ENCODE data around the gene FAM163A.
"Not testable (repeated sequence)": the region's sequence is repeated elsewhere in the genome, so short reads cannot be mapped to it uniquely, and the experiment has no call there.

FAM163A gene

GRCh38 chr1:179794669-179795068 lies 51.6 kb downstream of the FAM163A start:
- peak; percentile 41 for DNase-seq

GRCh38 chr1:179798213-179798863 lies 55.2 kb downstream of the FAM163A start:
- DNase-seq, result no peak

DNA sequence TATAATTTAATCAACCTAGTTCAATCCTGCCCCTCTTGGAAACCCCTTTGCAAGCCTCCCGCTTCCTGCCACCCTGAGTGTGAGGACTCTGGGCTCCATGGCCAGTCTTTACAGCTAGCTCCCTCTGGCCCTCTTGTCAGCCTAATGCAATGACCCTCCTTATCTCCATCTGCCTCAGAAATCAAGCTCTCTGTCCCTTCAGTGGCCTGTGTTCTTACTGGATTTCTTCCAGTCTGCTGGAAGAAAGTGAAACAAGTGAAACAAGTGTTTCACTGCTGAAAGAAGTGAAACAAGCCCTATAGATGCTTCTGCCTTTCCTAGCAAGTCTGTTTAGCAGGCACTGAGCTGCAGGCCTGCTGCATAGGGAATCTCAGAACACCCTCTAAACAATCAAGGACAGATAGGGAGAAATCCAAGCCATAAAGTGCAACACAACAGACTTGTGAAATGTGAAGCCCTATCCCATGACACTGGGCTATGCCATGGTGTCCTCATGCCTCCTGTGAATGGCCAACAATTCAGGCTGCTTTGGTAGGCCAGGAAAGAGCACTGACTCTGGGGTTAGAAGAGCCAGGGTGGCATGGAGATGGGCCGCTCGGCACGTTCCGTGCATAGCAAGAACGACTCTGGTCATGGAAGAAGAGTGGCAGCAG lies 55.9 kb downstream of the FAM163A start:
- DNase-seq, result no peak

DNA sequence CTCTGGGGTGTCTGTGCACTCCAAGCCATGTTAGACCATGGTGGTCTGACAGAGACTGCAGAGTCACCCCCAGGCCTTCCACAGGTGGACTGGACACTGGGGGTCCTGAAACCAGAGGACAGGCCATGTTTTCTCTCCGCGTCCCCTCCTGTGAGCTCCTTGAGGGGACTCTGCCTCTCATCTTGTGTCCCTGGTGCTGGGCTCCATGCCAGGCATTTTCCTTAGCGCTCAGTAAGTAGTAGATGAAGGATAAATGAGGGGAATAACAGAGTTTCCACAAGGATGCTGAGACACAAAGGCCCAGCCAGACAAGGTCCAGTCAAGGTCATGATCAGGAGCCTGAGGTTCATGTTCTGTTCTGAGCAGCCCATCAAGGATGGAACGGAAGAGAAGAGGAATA lies 57.4 kb downstream of the FAM163A start:
- no peak for DNase-seq

DNA sequence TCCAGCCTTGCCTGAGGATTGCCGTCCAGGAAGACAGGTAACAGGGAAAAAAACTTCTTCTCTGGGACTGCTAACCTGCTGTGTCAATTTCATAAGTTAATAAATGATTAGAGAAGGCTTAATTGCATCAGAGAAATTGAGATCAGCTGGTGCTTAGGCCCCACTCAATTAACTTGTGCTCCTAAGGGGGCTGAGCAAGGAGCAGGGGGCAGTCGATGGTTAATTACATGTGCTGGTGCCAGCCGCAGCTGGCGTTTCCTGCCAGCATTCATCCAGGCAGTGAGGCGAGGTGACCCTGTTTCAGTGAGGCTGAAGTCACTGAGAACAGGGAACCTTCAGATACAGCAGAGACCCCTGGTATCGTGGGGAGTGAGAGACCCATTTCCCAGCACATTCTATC lies 60.0 kb downstream of the FAM163A start:
- no peak for DNase-seq

- DNase-seq, result no peak
Observed at GRCh38 chr1:179803918-179804317, 60.8 kb downstream of the FAM163A start.

DNA sequence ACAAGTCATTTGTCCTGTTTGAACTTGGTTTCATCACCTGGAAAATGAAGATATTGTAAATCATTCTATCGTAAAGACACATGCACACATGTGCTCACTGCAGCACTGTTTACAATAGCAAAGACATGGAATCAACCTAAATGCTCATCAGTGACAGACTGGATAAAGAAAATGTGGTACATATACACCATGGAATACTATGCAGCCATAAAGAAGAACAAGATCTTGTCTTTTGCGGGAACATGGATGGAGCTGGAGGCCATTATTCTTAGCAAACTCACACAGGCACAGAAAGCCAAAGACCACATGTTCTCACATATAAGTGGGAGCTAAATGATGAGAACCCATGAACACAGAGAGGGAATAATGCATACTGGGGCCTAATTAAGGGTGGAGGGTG lies 61.3 kb downstream of the FAM163A start:
- DNase-seq, result not testable (repeated sequence)

- no peak for DNase-seq
Observed at GRCh38 chr1:179805291-179806195, 62.5 kb downstream of the FAM163A start.

GRCh38 chr1:179806333-179806732 lies 63.2 kb downstream of the FAM163A start:
- DNase-seq, result no peak

- DNase-seq, result no peak
Observed at GRCh38 chr1:179807291-179807690, 64.2 kb downstream of the FAM163A start.

GRCh38 chr1:179807691-179808485 lies 64.8 kb downstream of the FAM163A start:
- DNase-seq, result peak; percentile 24

GRCh38 chr1:179808503-179808902 lies 65.4 kb downstream of the FAM163A start:
- DNase-seq, result no peak

- peak; percentile 61 for DNase-seq
Observed at GRCh38 chr1:179809506-179810366, 66.6 kb downstream of the FAM163A start.

- no peak for DNase-seq
Observed at GRCh38 chr1:179810367-179810715, 67.2 kb downstream of the FAM163A start.

DNA sequence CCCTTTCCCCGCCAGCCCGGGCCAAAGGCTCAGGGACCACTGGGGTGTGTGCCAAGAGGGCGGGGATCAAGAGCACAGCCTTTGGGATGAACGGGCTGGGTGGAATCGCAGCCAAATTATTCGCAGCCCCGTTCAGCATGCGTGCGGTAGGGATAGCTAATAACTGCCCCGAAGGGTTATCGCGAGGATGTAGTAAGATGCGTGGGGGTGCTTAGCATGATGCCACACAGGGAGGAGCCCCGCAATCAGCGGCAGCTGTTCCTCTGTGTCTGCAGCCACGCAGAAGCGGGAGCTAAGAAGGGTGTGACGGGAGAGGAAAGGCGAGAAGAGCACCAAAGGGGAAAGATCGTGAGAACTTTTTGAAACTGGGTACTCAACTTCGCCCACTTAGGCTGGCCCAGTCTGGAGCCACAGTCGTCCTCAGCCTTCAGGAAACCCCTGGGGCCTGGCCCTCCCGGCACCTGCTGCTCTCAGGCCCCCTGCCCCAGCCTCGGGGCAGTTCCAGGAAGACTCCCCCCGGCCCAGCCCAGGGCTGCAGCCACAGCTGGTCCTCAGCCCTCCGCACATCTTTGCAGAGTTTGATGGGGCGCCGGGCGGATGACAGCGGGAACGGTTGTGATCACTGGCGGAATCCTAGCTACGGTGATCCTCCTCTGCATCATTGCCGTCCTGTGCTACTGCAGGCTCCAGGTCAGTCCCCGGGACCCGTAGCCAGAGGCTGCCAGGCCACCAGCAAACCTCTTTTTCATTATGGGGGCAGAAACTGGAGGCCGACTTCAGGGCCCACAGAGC lies 69.6 kb downstream of the FAM163A start:
- no peak for DNase-seq

DNA sequence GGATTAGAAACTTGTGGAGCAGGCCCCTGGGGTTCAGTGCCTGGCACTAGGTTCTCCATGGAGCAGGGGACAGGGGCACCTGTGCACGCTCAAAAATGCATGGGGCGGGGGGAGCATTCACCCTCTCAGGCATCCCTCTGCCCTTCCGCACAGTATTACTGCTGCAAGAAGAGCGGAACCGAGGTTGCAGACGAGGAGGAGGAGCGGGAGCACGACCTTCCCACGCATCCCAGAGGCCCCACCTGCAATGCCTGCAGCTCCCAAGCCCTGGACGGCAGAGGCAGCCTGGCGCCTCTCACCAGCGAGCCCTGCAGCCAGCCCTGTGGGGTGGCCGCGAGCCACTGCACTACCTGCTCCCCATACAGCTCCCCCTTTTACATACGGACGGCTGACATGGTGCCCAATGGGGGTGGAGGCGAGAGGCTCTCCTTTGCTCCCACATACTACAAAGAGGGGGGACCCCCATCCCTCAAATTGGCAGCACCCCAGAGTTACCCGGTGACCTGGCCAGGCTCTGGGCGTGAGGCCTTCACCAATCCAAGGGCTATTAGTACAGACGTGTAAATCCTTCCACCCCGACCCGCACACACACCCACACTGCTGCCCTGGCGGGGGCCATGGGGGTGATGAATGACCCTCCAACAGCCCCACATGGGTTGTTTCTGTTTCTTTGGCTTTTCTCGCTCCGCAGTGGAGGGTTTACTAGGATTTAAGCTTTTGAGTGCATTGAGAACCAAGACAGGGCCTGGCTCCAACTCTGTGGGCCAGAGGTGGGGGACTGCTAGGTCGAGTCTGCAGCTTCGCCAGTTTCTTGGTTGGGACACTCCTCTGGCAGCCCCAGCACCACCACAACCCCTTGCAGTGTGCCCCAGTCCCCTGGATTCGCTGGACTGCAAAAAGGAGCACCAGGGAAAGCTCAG lies 70.8 kb downstream of the FAM163A start:
- DNase-seq, result no peak

DNA sequence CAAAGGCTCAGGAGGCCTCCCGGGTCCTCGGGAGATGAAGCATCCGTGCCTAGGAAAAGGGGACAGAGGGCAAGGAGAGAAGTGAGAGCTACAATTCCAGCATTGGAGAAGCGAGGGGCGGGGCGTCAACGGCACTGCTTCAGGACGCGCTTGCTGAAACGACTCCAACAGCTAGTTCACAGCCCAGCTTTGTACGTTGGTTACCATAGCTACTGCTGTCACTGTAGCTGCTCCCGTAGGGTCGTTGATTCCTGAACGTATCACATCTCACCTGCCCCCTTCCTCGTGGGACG lies 71.4 kb downstream of the FAM163A start:
- no peak for DNase-seq

DNA sequence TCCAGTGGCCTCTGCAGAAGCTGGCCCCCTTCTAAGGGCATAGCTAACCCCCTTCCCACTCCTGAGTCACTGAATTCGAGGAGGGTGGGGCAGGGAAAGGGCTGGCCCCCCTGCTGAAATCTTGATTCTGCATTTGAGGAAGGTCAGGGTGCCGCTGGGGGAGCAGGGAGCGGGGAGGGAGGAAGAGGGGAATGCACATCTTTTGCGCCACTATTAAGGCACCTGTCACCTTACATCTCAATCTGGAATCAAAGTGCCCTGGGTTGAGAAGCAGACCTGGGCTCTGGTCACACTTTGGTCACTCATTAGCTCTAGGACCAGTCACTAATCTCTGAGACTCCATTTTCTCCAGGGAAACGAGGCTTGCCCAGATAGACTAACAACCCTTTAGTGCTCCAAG lies 72.5 kb downstream of the FAM163A start:
- no peak for DNase-seq

- peak; percentile 43 for DNase-seq
Observed at GRCh38 chr1:179816196-179816960, 73.3 kb downstream of the FAM163A start.

All from fibroblast of upper back skin (primary cell).